Breast epithelium (tissue), 4 donors: ENCODE results near the gene DEFB132. TPM values are rescaled to one million over a fixed set of nuclear protein-coding genes. Genes with fewer than 3 reads are reported as not detected.
"Not testable (repeated sequence)": the region's sequence is repeated elsewhere in the genome, so short reads cannot be mapped to it uniquely, and the experiment has no call there.

Experiments
- DNase-seq, 2 donors: peaks; one replicate each; pipeline ENCODE4 v3.0.0-alpha.2; 2019; ENCODE audit warnings: low spot score in 2 of 2
- H3K27ac ChIP-seq, 2 donors: fragments of 200-600 bp; sonication (generic) in 1 of 2; one replicate each; pipeline ENCODE4 v1.5.1; 2016 to 2019; ENCODE audit warnings: mild to moderate bottlenecking in 1 of 2
- H3K27me3 ChIP-seq, 2 donors: fragments of 200-600 bp; sonication (generic) in 1 of 2; one replicate each; pipeline versions ENCODE4 v1.5.1 to v1.6.0; 2017 to 2019; ENCODE audit warnings: control low read depth in 1 of 2, mild to moderate bottlenecking in 1 of 2
- H3K36me3 ChIP-seq: fragments of 200-600 bp; one replicate; pipeline ENCODE4 v1.5.1; 2019
- H3K4me1 ChIP-seq, 2 donors: fragments of 200-600 bp; sonication (generic); one replicate each; pipeline ENCODE4 v1.5.1; 2016 to 2019; ENCODE audit warnings: control low read depth in 1 of 2
- H3K4me3 ChIP-seq, 3 donors: fragments of 200-600 bp; sonication (generic); 1 replicate in 2 of 3; 2 replicates in 1 of 3; pipeline ENCODE4 v1.5.1; 2016 to 2019; ENCODE audit warnings: mild to moderate bottlenecking in 3 of 3, moderate library complexity in 2 of 3
- H3K9me3 ChIP-seq, 2 donors: fragments of 200-600 bp; sonication (generic) in 1 of 2; one replicate each; pipeline ENCODE4 v1.5.1; 2016 to 2019; ENCODE audit warnings: control low read depth in 1 of 2
- POLR2A ChIP-seq: fragments of 450-650 bp; IDR thresholded peaks from one replicate; pipeline ENCODE4 v1.6.1; 2016; ENCODE audit warnings: antibody characterized with exemption, mild to moderate bottlenecking, moderate library complexity
- POLR2AphosphoS5 ChIP-seq, 3 donors: sonication (generic); formaldehyde crosslinking; IDR thresholded peaks; one replicate each; pipeline ENCODE4 v1.6.1; 2017; ENCODE audit warnings: antibody characterized with exemption in 3 of 3
- intact Hi-C: fragments of 100-400 bp; cut with DNase I; formaldehyde crosslinking; loops from one replicate; pipeline ENCODE4 v1.15.1; 2023; ENCODE audit warnings: low total_unique reads
- total RNA-seq, 3 donors: library from RNA; depleted of rRNA; stranded (reverse); fragments of >200 nt; gene quantifications; one replicate each; pipeline ENCODE4 v1.1.0, GENCODE V29; 2016
- TF ChIP-seq, protein P1 (sequence below), 3 donors: fragments of 450-650 bp; IDR thresholded peaks; one replicate each; pipeline ENCODE4 v1.5.1; 2016 to 2017; ENCODE audit warnings: antibody characterized with exemption in 3 of 3, mild to moderate bottlenecking in 3 of 3, moderate library complexity in 3 of 3

Gene DEFB132
- total RNA-seq, 3 donors from 2014 or later = 0.29 to 0.96 (median 0.33) TPM

DNA sequence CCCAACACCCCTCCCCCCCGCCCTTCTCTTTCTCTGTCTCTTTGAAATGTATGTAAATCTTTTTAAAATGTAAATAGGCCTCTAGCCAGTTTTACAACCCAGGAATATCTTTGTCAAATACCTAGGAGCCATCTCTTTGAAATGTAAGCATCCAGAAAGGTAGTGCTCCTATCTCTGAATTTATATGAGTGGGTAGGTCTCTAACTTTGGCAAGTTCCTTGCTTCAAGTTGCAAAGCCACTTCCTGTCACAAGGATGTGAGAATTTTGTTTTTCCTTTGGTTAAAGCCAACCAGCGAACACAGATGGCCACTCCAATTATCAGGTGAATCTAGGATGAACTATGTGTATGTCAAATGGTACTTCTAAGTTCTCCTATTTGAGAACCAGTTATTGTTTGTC, 6.2 kb upstream of the DEFB132 start:
- DNase-seq = no peak
- TF ChIP-seq, protein P1, sequence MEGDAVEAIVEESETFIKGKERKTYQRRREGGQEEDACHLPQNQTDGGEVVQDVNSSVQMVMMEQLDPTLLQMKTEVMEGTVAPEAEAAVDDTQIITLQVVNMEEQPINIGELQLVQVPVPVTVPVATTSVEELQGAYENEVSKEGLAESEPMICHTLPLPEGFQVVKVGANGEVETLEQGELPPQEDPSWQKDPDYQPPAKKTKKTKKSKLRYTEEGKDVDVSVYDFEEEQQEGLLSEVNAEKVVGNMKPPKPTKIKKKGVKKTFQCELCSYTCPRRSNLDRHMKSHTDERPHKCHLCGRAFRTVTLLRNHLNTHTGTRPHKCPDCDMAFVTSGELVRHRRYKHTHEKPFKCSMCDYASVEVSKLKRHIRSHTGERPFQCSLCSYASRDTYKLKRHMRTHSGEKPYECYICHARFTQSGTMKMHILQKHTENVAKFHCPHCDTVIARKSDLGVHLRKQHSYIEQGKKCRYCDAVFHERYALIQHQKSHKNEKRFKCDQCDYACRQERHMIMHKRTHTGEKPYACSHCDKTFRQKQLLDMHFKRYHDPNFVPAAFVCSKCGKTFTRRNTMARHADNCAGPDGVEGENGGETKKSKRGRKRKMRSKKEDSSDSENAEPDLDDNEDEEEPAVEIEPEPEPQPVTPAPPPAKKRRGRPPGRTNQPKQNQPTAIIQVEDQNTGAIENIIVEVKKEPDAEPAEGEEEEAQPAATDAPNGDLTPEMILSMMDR (IDR thresholded peaks at IDR 0.05) = no peak
- TF ChIP-seq POLR2A = no peak
- TF ChIP-seq POLR2AphosphoS5 (IDR thresholded peaks at IDR 0.05) = no peak
- Histone ChIP-seq H3K27ac (no peak overlapping the region), H3K36me3 (no peaks in the 10 kb centered on the region), H3K4me1 (no peaks in the 10 kb centered on the region), H3K27me3 (no peaks in the 10 kb centered on the region), H3K4me3 (no peak overlapping the region), H3K9me3 (peaks cover 0 to 3% of the 10 kb centered on the region in 2 donors)
- intact Hi-C loops = no loop called here

DNA sequence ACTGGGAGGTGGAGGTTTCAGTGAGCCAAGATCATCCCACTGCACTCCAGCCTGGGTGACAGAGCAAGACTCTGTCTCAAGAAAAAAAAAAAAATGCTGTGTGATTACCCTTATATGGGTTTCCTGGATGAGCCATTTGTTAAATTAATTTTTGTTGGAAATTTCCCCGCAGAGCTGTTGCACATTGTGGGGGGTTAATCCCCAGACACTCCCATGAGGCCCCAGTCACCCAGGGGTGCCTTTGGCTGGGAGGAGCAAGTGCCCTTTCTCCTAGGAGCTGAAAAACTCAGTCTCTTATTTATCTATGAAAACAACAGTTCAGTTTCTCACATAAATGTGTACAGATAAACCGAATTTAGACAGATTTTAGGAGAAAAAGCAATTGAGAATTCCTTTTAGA, 4.7 kb upstream of the DEFB132 start:
- no peak for DNase-seq
- H3K36me3 ChIP-seq = no peaks in the 10 kb centered on the region
- no peaks in the 10 kb centered on the region for H3K9me3 ChIP-seq
- H3K27ac ChIP-seq = no peak overlapping the region
- no peaks in the 10 kb centered on the region for H3K4me1 ChIP-seq
- intact Hi-C loops = no loop called here
- no peaks in the 10 kb centered on the region for H3K27me3 ChIP-seq
- no peak for TF ChIP-seq POLR2AphosphoS5 (IDR thresholded peaks at IDR 0.05)
- no peak for TF ChIP-seq POLR2A
- TF ChIP-seq, protein P1 (IDR thresholded peaks at IDR 0.05) = no peak
- H3K4me3 ChIP-seq = no peak overlapping the region

DNA sequence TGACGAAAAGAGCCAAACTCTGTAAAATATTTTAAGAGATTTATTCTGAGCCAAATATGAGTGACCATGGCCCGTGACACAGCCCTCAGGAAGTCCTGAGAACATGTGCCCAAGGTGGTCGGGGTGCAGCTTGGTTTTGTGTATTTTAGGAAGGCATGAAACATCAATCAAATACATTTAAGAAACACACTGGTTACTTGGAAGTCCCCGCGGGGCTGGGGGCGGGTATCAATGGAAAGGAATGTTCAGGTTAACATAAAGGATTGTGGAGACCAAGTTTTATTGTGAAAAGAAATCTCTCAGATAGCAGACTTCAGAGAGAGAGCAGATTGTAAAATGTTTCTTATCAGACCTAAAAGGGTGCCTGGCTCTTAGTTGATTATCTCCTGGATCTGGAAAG, 4.1 kb upstream of the DEFB132 start:
- DNase-seq, H3K27me3 ChIP-seq, H3K27ac ChIP-seq, H3K36me3 ChIP-seq, H3K4me3 ChIP-seq, H3K4me1 ChIP-seq, H3K9me3 ChIP-seq, intact Hi-C loops: not testable (repeated sequence)

GRCh38 chr20:258269-258858, 840 bp downstream of the DEFB132 start:
- H3K4me1 ChIP-seq = no peaks in the 10 kb centered on the region

GRCh38 chr20:258963-259362, 1.4 kb downstream of the DEFB132 start:
- H3K27ac ChIP-seq = no peak overlapping the region
- intact Hi-C loops = no loop called here
- no peak for DNase-seq
- H3K36me3 ChIP-seq = no peaks in the 10 kb centered on the region
- no peaks in the 10 kb centered on the region for H3K4me1 ChIP-seq
- H3K9me3 ChIP-seq = no peaks in the 10 kb centered on the region
- H3K4me3 ChIP-seq = no peak overlapping the region
- no peaks in the 10 kb centered on the region for H3K27me3 ChIP-seq
- TF ChIP-seq, protein P1 (IDR thresholded peaks at IDR 0.05) = no peak
- TF ChIP-seq POLR2A = no peak

More at GRCh38 chr20:258269-258858, 840 bp downstream of the DEFB132 start:
- intact Hi-C loops = no loop called here
- DNase-seq = no peak
- H3K36me3 ChIP-seq = no peaks in the 10 kb centered on the region
- no peaks in the 10 kb centered on the region for H3K9me3 ChIP-seq
- no peaks in the 10 kb centered on the region for H3K27me3 ChIP-seq
- H3K27ac ChIP-seq = no peak overlapping the region
- TF ChIP-seq POLR2A (no peak), POLR2AphosphoS5 (IDR thresholded peaks at IDR 0.05) (no peak)
- TF ChIP-seq, protein P1 (IDR thresholded peaks at IDR 0.05) = no peak
- H3K4me3 ChIP-seq = no peak overlapping the region

DNA sequence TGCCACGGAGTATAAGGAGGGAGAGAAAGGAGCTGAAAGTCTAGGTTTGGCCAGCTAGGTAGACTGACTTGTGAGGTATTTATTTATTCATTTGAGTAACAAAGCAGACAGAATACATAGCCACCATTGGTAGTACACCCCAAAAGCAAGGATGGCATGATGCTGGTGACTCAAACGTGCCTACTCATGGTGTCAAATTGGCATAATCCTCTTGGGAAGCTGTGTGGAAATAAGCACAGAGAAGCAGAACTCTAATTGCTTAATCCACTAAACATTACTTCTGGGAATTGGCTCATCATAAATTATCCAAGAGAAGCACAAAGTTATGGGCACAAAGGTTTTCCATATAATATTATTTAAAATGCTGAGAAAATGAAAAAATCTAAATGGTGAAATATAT, 2.5 kb downstream of the DEFB132 start:
- TF ChIP-seq, protein P1 (IDR thresholded peaks at IDR 0.05) = no peak
- TF ChIP-seq POLR2AphosphoS5 (IDR thresholded peaks at IDR 0.05) (no peak), POLR2A (no peak)
- H3K27ac ChIP-seq = no peak overlapping the region
- H3K4me3 ChIP-seq = no peak overlapping the region
- intact Hi-C loops = no loop called here
- no peaks in the 10 kb centered on the region for H3K9me3 ChIP-seq
- no peak for DNase-seq
- no peaks in the 10 kb centered on the region for H3K36me3 ChIP-seq
- no peaks in the 10 kb centered on the region for H3K27me3 ChIP-seq
- H3K4me1 ChIP-seq = no peaks in the 10 kb centered on the region
